Measurements from ENCODE around the gene ACADVL.

DNA sequence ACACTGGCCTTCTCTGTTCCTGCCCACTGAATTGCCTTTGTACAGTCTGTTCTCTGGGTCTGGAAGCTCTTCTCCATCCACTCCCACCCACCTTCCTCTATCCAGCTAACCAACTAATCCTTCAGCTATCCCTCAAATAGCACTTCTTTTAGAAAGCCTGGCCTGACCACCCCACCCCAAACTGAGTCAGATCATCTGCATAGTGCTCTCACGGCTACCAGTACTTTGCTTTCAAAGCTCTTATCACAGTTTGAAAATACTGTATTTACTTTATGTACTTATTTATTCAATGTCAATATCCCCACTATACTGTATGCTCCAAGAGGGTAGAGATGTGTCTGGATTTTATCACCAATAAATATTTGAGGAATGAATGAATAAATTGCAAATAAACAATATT is 47.0 kb downstream of the ACADVL start:
- TF ChIP-seq, protein P1, sequence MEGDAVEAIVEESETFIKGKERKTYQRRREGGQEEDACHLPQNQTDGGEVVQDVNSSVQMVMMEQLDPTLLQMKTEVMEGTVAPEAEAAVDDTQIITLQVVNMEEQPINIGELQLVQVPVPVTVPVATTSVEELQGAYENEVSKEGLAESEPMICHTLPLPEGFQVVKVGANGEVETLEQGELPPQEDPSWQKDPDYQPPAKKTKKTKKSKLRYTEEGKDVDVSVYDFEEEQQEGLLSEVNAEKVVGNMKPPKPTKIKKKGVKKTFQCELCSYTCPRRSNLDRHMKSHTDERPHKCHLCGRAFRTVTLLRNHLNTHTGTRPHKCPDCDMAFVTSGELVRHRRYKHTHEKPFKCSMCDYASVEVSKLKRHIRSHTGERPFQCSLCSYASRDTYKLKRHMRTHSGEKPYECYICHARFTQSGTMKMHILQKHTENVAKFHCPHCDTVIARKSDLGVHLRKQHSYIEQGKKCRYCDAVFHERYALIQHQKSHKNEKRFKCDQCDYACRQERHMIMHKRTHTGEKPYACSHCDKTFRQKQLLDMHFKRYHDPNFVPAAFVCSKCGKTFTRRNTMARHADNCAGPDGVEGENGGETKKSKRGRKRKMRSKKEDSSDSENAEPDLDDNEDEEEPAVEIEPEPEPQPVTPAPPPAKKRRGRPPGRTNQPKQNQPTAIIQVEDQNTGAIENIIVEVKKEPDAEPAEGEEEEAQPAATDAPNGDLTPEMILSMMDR (conservative IDR thresholded peaks at IDR 0.05; ENCODE audit: low read depth, low read length), result no peak
- TF ChIP-seq EZH2phosphoT487 (IDR thresholded peaks at IDR 0.05; ENCODE audit: borderline replicate concordance, low read length), result no peak

Data from PC-3 (cell line).